Heart left ventricle (tissue), 16 donors: Measurements from ENCODE around the gene LGALS7. TPM values are rescaled to one million over a fixed set of nuclear protein-coding genes. Genes with fewer than 3 reads are reported as not detected.
"Not testable (repeated sequence)": the region's sequence is repeated elsewhere in the genome, so short reads cannot be mapped to it uniquely, and the experiment has no call there.

Source experiments
- ATAC-seq, 4 donors: fragments of 200-7000 bp; cut with Tn5 transposase; one replicate each; pipeline ENCODE4 v1.9.1; 2020 to 2022; ENCODE audit warnings: moderate library complexity in 4 of 4, mild to moderate bottlenecking in 3 of 4, moderate number of reproducible peaks in 1 of 4
- DNase-seq, 5 donors: peaks; one replicate each; pipeline ENCODE4 v3.0.0-alpha.2; 2020
- H3K27ac ChIP-seq, 12 donors: fragments of 200-600 bp; sonication (generic) in 4 of 12; one replicate each; pipeline versions ENCODE4 v1.5.0 to v1.8.0; 2016 to 2022; ENCODE audit warnings: mild to moderate bottlenecking in 2 of 12
- H3K27me3 ChIP-seq, 9 donors: fragments of 200-600 bp; sonication (generic) in 2 of 9; one replicate each; pipeline versions ENCODE4 v1.5.1 to v1.8.0; 2016 to 2022; ENCODE audit warnings: mild to moderate bottlenecking in 3 of 9
- H3K36me3 ChIP-seq, 9 donors: fragments of 200-600 bp; sonication (generic) in 2 of 9; one replicate each; pipeline versions ENCODE4 v1.5.0 to v1.8.0; 2018 to 2022; ENCODE audit warnings: mild to moderate bottlenecking in 2 of 9
- H3K4me1 ChIP-seq, 12 donors: fragments of 200-600 bp; sonication (generic) in 4 of 12; one replicate each; pipeline versions ENCODE4 v1.5.0 to v1.8.0; 2016 to 2022; ENCODE audit warnings: mild to moderate bottlenecking in 3 of 12
- H3K4me3 ChIP-seq, 12 donors: fragments of 200-600 bp; sonication (generic) in 4 of 12; one replicate each; pipeline versions ENCODE4 v1.5.0 to v1.8.0; 2017 to 2022; ENCODE audit warnings: mild to moderate bottlenecking in 9 of 12, moderate library complexity in 4 of 12
- H3K9me3 ChIP-seq, 12 donors: fragments of 200-600 bp; sonication (generic) in 4 of 12; one replicate each; pipeline versions ENCODE4 v1.5.0 to v1.8.0; 2016 to 2022; ENCODE audit warnings: mild to moderate bottlenecking in 1 of 12
- CTCF ChIP-seq, 12 donors: fragments of 200-600 bp; sonication (generic) in 4 of 12; IDR thresholded peaks; one replicate each; pipeline versions ENCODE4 v1.5.0 to v1.8.0; 2018 to 2022; ENCODE audit warnings: antibody characterized with exemption in 12 of 12, mild to moderate bottlenecking in 5 of 12
- POLR2A ChIP-seq, 2 donors: fragments of 450-650 bp; IDR thresholded peaks; one replicate each; pipeline ENCODE4 v1.6.1; 2017; ENCODE audit warnings: antibody characterized with exemption in 2 of 2, mild to moderate bottlenecking in 2 of 2, moderate library complexity in 2 of 2
- WGBS, 4 donors: extraction: QIAGEN DNeasy Blood & Tissue Kit in 2 of 4; methylation state at CpG; one replicate each; pipeline versions ENCODE4 v1.1.5 to v1.1.7; 2013 to 2018; 5-methylcytosine and 5-hydroxymethylcytosine counted together
- intact Hi-C, 10 donors: fragments of 100-400 bp; cut with DNase I; formaldehyde crosslinking; loops; one replicate each; pipeline versions ENCODE4 v1.11.1 to v1.14.2; 2022
- polyA plus RNA-seq, 2 donors: library from polyadenylated mRNA; stranded (reverse); fragments of 200-250 nt; gene quantifications; one replicate each; pipeline ENCODE4 v1.2.3, GENCODE V29; 2013
- total RNA-seq, 9 donors: library from RNA; depleted of rRNA in 2 of 9; stranded (reverse); fragments of >200 nt in 2 of 9; fragmentation: NEBNext Ultra II Directional in 3 of 9; extraction: Animal tissue kit (Norgen Biotek cat#: 25700) in 3 of 9; gene quantifications; one replicate each; pipeline versions ENCODE4 v1.1.0 to v1.2.4, GENCODE V29; 2016 to 2023
- donor health status: ischemic (EF 13 %, LVEDD 7.1; RV severe dilation, severe dysfunction).
- donor health status: healthy with polysubstance abuse.
- donor health status: DM: no; HTN: yes; CAD: no.
- donor health status: DM: no; HTN: no; CAD: no.
- donor health status: ischemic (EF 25% LVEDD 6.9; RV normal size, moderate dysfunction).
- donor health status: ischemic (EF 25% LVEDD 5.7; RV mildly dilated, moderate dysfunction).
- donor health status: healthy.
- donor health status: DM: yes; HTN: yes; CAD: no.
- donor health status: ischemic (EF 35%, LVEDD 5.7; RV mildly dilated, moderate dysfunction).
- donor health status: nonischemic (EF 11% LVEDD 7.7; RV severe dilation, severe dysfunction).
- donor health status: DM: yes; HTN: yes; CAD: no.
- donor health status: PGD.
- donor health status: ischemic (EF 29% LVEDD 5.4; RV normal size, mild dysfunction).
- donor health status: nonischemic (EF 23%, LVEDD 6.1; RV moderate dilation, normal function).

The LGALS7 gene
- total and polyA plus RNA-seq, 11 donors, result 0.33 TPM; not detected in 10

- no peaks in the 10 kb centered on the region for H3K9me3 ChIP-seq
- WGBS, 4 donors, result 78 to 82% (median 80%) methylated on average over 8 to 13 of the region's 17 CpGs
- H3K36me3 ChIP-seq, result no peaks in the 10 kb centered on the region
- DNase-seq, result no peak
- intact Hi-C loops, result no loop called here
- H3K27me3 ChIP-seq, result no peaks in the 10 kb centered on the region
- H3K4me1 ChIP-seq, result peaks cover 0 to 5% (median 0%) of the 10 kb centered on the region in 12 donors
- no peak within 1 kb of the TSS for H3K27ac ChIP-seq
- no peak within 1 kb of the TSS for H3K4me3 ChIP-seq
- TF ChIP-seq CTCF (IDR thresholded peaks at IDR 0.05) (no peak), POLR2A (IDR thresholded peaks at IDR 0.05) (no peak)
- no peak for ATAC-seq
Measured at GRCh38 chr19:38788478-38789243, 15.3 kb upstream of the LGALS7 start, which contains the start of gene LGALS7B. Gene LGALS7B (plus strand): TSS chr19:38789200. CDS start chr19:38789227, 27 bp downstream.

GRCh38 chr19:38786572-38787265 is 13.4 kb upstream of the LGALS7 start:
- ATAC-seq, result no peak
- Histone ChIP-seq H3K27ac (no peak overlapping the region), H3K4me1 (no peaks in the 10 kb centered on the region), H3K27me3 (no peaks in the 10 kb centered on the region), H3K4me3 (no peak overlapping the region), H3K9me3 (no peaks in the 10 kb centered on the region), H3K36me3 (no peaks in the 10 kb centered on the region)
- TF ChIP-seq POLR2A (IDR thresholded peaks at IDR 0.05) (no peak), CTCF (IDR thresholded peaks at IDR 0.05) (no peak)
- DNase-seq, result no peak
- 74 to 80% (median 77%) methylated on average over 9 to 11 of the region's 11 CpGs for WGBS, 4 donors
- intact Hi-C loops, result no loop called here

- DNase-seq, ATAC-seq, H3K36me3 ChIP-seq, H3K4me3 ChIP-seq, H3K27me3 ChIP-seq, H3K9me3 ChIP-seq, H3K27ac ChIP-seq, intact Hi-C loops, H3K4me1 ChIP-seq: not testable (repeated sequence)
- 84 to 97% (median 97%) methylated on average over 3 of the region's 3 CpGs for WGBS, 4 donors
Measured at GRCh38 chr19:38786061-38786460, 12.7 kb upstream of the LGALS7 start.

- no peak for DNase-seq
- WGBS, 4 donors, result 94 to 100% (median 98%) methylated on average over 7 of the region's 7 CpGs
- no peak for ATAC-seq
- Histone ChIP-seq H3K36me3 (no peaks in the 10 kb centered on the region), H3K4me3 (no peak overlapping the region), H3K9me3 (no peaks in the 10 kb centered on the region), H3K27ac (no peak overlapping the region), H3K27me3 (peaks cover 0 to 2% (median 0%) of the 10 kb centered on the region in 9 donors), H3K4me1 (peaks cover 0 to 3% (median 0%) of the 10 kb centered on the region in 12 donors)
- TF ChIP-seq CTCF (IDR thresholded peaks at IDR 0.05), result no peak
- TF ChIP-seq POLR2A (IDR thresholded peaks at IDR 0.05), result no peak
- intact Hi-C loops, result no loop called here
Measured at GRCh38 chr19:38785187-38785699, 11.9 kb upstream of the LGALS7 start.
